MM.1S (cell line): ENCODE results near the gene SULF2.

Experiments
- DNase-seq: peaks from one replicate; pipeline ENCODE4 v3.0.0-alpha.2; 2015
- H2AFZ ChIP-seq: fragments of 300-600 bp; sonication (generic); 2 replicates; pipeline ENCODE4 v1.6.0; 2016; ENCODE audit warnings: antibody characterized with exemption, low read length
- H3F3A ChIP-seq: fragments of 300-600 bp; sonication (generic); 2 replicates; pipeline ENCODE4 v1.6.1; 2016; ENCODE audit warnings: mild to moderate bottlenecking, antibody characterized with exemption, low read length, moderate library complexity, mixed read lengths; ENCODE audit not compliant: insufficient read depth
- H3K27ac ChIP-seq: fragments of 300-600 bp; sonication (generic); 2 replicates; pipeline ENCODE4 v1.5.1; 2016; ENCODE audit warnings: mild to moderate bottlenecking, low read length
- H3K27me3 ChIP-seq: fragments of 300-600 bp; sonication (generic); replicated peaks from 2 replicates; pipeline ENCODE4 v1.6.0; 2016; ENCODE audit warnings: low read length; ENCODE audit not compliant: insufficient read depth
- H3K36me3 ChIP-seq: fragments of 300-600 bp; sonication (generic); replicated peaks from 2 replicates; pipeline ENCODE4 v1.6.1; 2016; ENCODE audit warnings: mild to moderate bottlenecking, low read length, mixed read lengths; ENCODE audit not compliant: insufficient read depth
- H3K4me1 ChIP-seq: fragments of 300-600 bp; sonication (generic); 2 replicates; pipeline ENCODE4 v1.6.1; 2016; ENCODE audit warnings: low read length, mixed read lengths
- H3K4me2 ChIP-seq: fragments of 300-600 bp; sonication (generic); 2 replicates; pipeline ENCODE4 v1.6.0; 2016; ENCODE audit warnings: low read depth, low read length
- H3K4me3 ChIP-seq: fragments of 300-600 bp; sonication (generic); 2 replicates; pipeline ENCODE4 v1.5.1; 2016; ENCODE audit warnings: low read length, mixed read lengths
- H3K79me2 ChIP-seq: fragments of 300-600 bp; sonication (generic); 2 replicates; pipeline ENCODE4 v1.6.1; 2016; ENCODE audit warnings: mixed run types, low read length, mixed read lengths
- H3K9ac ChIP-seq: fragments of 300-600 bp; sonication (generic); 2 replicates; pipeline ENCODE4 v1.6.1; 2016; ENCODE audit warnings: low read length, mixed read lengths
- H3K9me2 ChIP-seq: fragments of 300-600 bp; sonication (generic); replicated peaks from 2 replicates; pipeline ENCODE4 v1.6.1; 2016; ENCODE audit warnings: mild to moderate bottlenecking, low read length, mixed read lengths; ENCODE audit not compliant: insufficient read depth
- H3K9me3 ChIP-seq: fragments of 300-600 bp; sonication (generic); replicated peaks from 2 replicates; pipeline ENCODE4 v1.6.1; 2016; ENCODE audit warnings: mild to moderate bottlenecking, low read length, mixed read lengths; ENCODE audit not compliant: insufficient read depth
- H4K20me1 ChIP-seq: fragments of 300-600 bp; sonication (generic); 2 replicates; pipeline ENCODE4 v1.6.1; 2016; ENCODE audit warnings: mild to moderate bottlenecking, low read length, moderate library complexity, mixed read lengths; ENCODE audit not compliant: insufficient read depth
- CTCF ChIP-seq: fragments of 300-600 bp; sonication (generic); IDR thresholded peaks from 2 replicates; pipeline ENCODE4 v1.5.1; 2016; ENCODE audit warnings: antibody characterized with exemption, low read length, mixed read lengths
- EZH2 ChIP-seq: fragments of 300-600 bp; sonication (generic); optimal IDR thresholded peaks from 2 replicates; pipeline ENCODE3; 2017; ENCODE audit warnings: low read depth, mild to moderate bottlenecking, antibody characterized with exemption, low read length, mixed read lengths
- EZH2phosphoT487 ChIP-seq: fragments of 300-600 bp; sonication (generic); IDR thresholded peaks from 2 replicates; pipeline ENCODE4 v1.6.1; 2018; ENCODE audit warnings: antibody characterized with exemption, low read length

SULF2 gene

DNA sequence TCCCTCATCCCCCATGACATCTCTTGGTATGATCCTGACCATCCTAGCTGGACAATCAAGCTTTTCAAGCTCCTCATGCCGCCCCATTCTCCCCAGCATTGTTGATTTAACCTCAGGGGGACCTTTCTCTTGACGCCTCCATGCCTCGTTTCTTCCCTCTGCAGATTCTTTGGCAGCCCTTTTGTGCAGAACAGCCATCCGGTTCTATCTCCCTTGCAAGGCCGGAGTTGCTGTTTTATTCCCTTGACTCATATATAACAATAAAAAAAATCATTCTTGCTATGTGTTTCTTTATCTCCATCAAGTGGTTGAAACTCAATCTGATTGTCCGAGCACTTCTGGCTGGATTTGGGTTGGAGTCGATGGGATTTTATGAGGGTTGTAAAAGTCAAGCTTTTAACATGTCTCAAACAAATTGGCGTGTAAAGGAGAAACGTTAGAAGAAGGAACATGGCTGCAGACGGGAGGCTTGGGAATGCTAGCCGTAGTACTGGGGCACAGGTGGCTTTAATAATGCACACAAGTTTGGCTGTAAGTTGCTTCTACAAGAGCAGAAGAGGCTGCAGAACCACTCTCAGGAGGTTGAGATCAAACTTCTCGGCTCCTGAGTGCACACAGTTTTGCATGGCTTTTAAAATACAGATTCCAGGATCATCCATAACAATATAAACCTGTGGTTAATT lies 3.9 kb upstream of the SULF2 start:
- Histone ChIP-seq H3K9me2 (no peaks in the 10 kb centered on the region), H3K9ac (no peak overlapping the region), H3K36me3 (no peaks in the 10 kb centered on the region), H3K27ac (no peak overlapping the region), H3F3A (peaks cover 14% of the 10 kb centered on the region), H3K27me3 (no peaks in the 10 kb centered on the region), H3K4me2 (no peak overlapping the region), H3K9me3 (no peaks in the 10 kb centered on the region), H3K4me1 (peaks cover 13% of the 10 kb centered on the region), H3K4me3 (no peak overlapping the region), H4K20me1 (no peaks in the 10 kb centered on the region), H3K79me2 (peaks cover 7% of the 10 kb centered on the region), H2AFZ (no peak overlapping the region)
- DNase-seq: no peak
- TF ChIP-seq EZH2 (no peak), EZH2phosphoT487 (no peak), CTCF (no peak)

- no peaks in the 10 kb centered on the region for H3K9me3 ChIP-seq
- H3K9me2 ChIP-seq: no peaks in the 10 kb centered on the region
- H3K27me3 ChIP-seq: no peaks in the 10 kb centered on the region
- TF ChIP-seq EZH2 (no peak), CTCF (no peak), EZH2phosphoT487 (no peak)
- no peak overlapping the region for H2AFZ ChIP-seq
- H3K27ac ChIP-seq: no peak overlapping the region
- H3K36me3 ChIP-seq: no peaks in the 10 kb centered on the region
- no peak overlapping the region for H3K4me2 ChIP-seq
- H3K9ac ChIP-seq: no peak overlapping the region
- no peaks in the 10 kb centered on the region for H4K20me1 ChIP-seq
- H3F3A ChIP-seq: peaks cover 14% of the 10 kb centered on the region
- H3K79me2 ChIP-seq: peaks cover 12% of the 10 kb centered on the region
- no peak overlapping the region for H3K4me3 ChIP-seq
- no peak for DNase-seq
- peaks cover 14% of the 10 kb centered on the region for H3K4me1 ChIP-seq
Observed at GRCh38 chr20:47788741-47789080, 3.4 kb upstream of the SULF2 start.

DNA sequence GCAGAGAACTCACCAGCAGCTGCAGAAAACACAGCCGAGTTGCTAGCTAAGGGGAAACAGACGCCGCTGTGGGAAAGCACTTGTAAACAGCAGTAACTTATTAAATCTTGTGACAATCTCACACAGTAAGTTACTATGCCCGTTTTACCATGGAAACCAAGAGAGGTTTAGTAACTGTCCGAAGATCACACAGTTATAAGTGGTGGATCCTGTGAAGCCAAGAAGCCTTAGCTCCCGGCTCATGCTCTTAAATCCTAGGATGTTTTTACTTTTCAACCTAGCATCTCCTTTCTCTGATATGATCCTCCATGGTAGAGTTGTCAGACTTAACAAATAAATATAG lies 1.5 kb upstream of the SULF2 start:
- H3K9me2 ChIP-seq: no peaks in the 10 kb centered on the region
- DNase-seq: no peak
- peak overlapping the region; percentile 87 for H2AFZ ChIP-seq
- peak overlapping the region; percentile 78; the same call in 1 of the 2 replicates for H3K9ac ChIP-seq
- H3K27me3 ChIP-seq: no peaks in the 10 kb centered on the region
- H3K4me1 ChIP-seq: peaks cover 24% of the 10 kb centered on the region
- H3F3A ChIP-seq: peaks cover 14% of the 10 kb centered on the region
- H3K4me2 ChIP-seq: peak overlapping the region; percentile 98
- peaks cover 32% of the 10 kb centered on the region for H3K79me2 ChIP-seq
- peak overlapping the region; percentile 86 for H3K4me3 ChIP-seq
- H3K9me3 ChIP-seq: no peaks in the 10 kb centered on the region
- no peaks in the 10 kb centered on the region for H4K20me1 ChIP-seq
- no peak for TF ChIP-seq EZH2
- TF ChIP-seq EZH2phosphoT487: no peak
- TF ChIP-seq CTCF: no peak
- peaks cover 4% of the 10 kb centered on the region; the same call in 1 of the 2 replicates for H3K36me3 ChIP-seq
- H3K27ac ChIP-seq: peak overlapping the region; percentile 81; the same call in 1 of the 2 replicates
